NCI-H345 (cell line): ENCODE results near the gene METTL24.

Experiments
- DNase-seq: peaks from one replicate; lab custom pipeline; 2025; lab: John Stamatoyannopoulos, UW

The METTL24 gene

GRCh38 chr6:110195639-110196038 is 162.5 kb downstream of the METTL24 start:
- DNase-seq = no peak
